Stimulated activated CD4-positive, alpha-beta T cell treated with anti-CD3 and anti-CD28 coated beads, Interleukin-12 subunit alpha, Interleukin-12 subunit beta, amount 100 ng/mL, for 24 hours (primary cell): ENCODE measurements around the gene TFCP2.

ENCODE experiments used
- DNase-seq, 2 experiments: peaks; one replicate each; pipeline ENCODE4 v3.0.0-alpha.2; 2020; ENCODE audit warnings: low read depth in 2 of 2

Gene TFCP2

GRCh38 chr12:51156245-51156765 lies 16.6 kb downstream of the TFCP2 start:
- DNase-seq: no peak

GRCh38 chr12:51152953-51153352 lies 20.0 kb downstream of the TFCP2 start:
- no peak for DNase-seq

- no peak for DNase-seq
Observed at GRCh38 chr12:51150777-51151176, 22.2 kb downstream of the TFCP2 start.

- no peak for DNase-seq
Observed at GRCh38 chr12:51147309-51147708, 25.6 kb downstream of the TFCP2 start.

GRCh38 chr12:51139292-51139844 lies 33.6 kb downstream of the TFCP2 start:
- DNase-seq: no peak

- no peak for DNase-seq
Observed at GRCh38 chr12:51132693-51133092, 40.2 kb downstream of the TFCP2 start.

GRCh38 chr12:51131745-51132521 lies 41.0 kb downstream of the TFCP2 start:
- DNase-seq: no peak

- no peak for DNase-seq
Observed at GRCh38 chr12:51128919-51129318, 44.0 kb downstream of the TFCP2 start.

- no peak for DNase-seq
Observed at GRCh38 chr12:51127050-51127729, 45.7 kb downstream of the TFCP2 start.

GRCh38 chr12:51126297-51126696 lies 46.6 kb downstream of the TFCP2 start:
- DNase-seq: no peak

GRCh38 chr12:51124504-51124903 lies 48.4 kb downstream of the TFCP2 start:
- no peak for DNase-seq

- no peak for DNase-seq
Observed at GRCh38 chr12:51122844-51123243, 50.1 kb downstream of the TFCP2 start.

GRCh38 chr12:51118706-51119105 lies 54.2 kb downstream of the TFCP2 start:
- no peak for DNase-seq

- DNase-seq: no peak
Observed at GRCh38 chr12:51115533-51115932, 57.4 kb downstream of the TFCP2 start.

- no peak for DNase-seq
Observed at GRCh38 chr12:51108136-51108535, 64.8 kb downstream of the TFCP2 start.

- no peak for DNase-seq
Observed at GRCh38 chr12:51103977-51104376, 69.0 kb downstream of the TFCP2 start.

- DNase-seq: no peak
Observed at GRCh38 chr12:51098611-51099010, 74.3 kb downstream of the TFCP2 start.

GRCh38 chr12:51090705-51091229 lies 82.2 kb downstream of the TFCP2 start:
- no peak for DNase-seq

GRCh38 chr12:51087818-51088217 lies 85.1 kb downstream of the TFCP2 start:
- DNase-seq: peak in 1 of 2 experiments; percentile 18

- no peak for DNase-seq
Observed at GRCh38 chr12:51086933-51087332, 86.0 kb downstream of the TFCP2 start.

GRCh38 chr12:51085757-51086156 lies 87.2 kb downstream of the TFCP2 start:
- DNase-seq: no peak

GRCh38 chr12:51083126-51083833 lies 89.7 kb downstream of the TFCP2 start, which contains the start of gene CSRNP2:
Gene CSRNP2, minus strand, starts transcription at chr12:51083596. Its CDS starts 7,035 bp downstream, at chr12:51076561.
- peak; percentile 88 to 91 for DNase-seq
